Measurements from ENCODE around the gene TNFRSF8. TPM values are rescaled to one million over a fixed set of nuclear protein-coding genes. Genes with fewer than 3 reads are reported as not detected.

TNFRSF8 gene
- total RNA-seq, 4 donors from 2014 or later: 0.26 to 2.4 (median 0.85) TPM

DNA sequence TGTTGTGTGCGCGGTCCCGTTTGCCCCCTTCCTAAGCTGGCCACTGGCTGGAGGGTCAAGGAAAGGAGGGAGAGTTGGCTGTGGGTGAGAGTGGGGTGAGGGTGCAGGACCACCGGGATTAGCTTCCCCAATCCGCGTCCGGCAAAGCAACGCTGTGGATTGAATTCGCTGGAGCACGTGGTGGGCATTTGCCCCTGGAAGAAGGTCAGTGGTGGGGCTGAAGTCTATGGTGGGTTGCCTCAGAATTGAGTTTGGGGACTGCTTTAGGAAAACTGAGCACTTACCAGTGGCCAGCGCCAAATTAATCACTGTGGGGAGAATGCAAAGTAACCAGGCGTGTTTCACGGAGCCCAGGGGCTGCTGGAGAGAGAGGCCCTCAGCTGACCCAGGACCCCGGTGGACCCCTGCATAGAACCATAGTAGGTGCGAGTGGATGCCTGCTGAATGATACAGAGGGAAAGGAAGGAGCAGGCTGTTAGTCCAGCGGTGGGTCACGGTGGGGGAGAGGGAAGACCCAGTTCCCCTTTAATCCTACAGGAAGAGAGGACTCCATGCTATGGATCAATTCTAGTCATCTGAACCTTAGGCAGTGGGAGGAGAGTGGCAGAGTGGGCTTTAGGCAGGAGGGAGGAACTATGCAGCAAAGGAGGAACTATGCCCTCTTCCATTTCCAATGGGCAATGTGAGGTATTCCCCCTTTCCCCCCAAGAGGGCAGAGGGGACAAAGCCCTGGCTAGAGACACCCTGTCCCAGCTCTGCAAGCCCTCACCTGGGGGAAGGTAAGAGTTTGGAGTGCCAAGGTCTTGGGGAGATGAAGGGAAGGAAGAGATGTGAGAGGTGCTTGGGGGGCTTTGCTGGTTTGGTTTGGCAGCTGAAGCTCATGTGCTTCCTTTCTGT is 1.2 kb downstream of the TNFRSF8 start:
- Histone ChIP-seq H3K9me3 (no peaks in the 10 kb centered on the region), H3K27ac (no peak overlapping the region), H3K36me3 (no peaks in the 10 kb centered on the region), H3K4me3 (no peak overlapping the region), H3K27me3 (peaks cover 4 to 9% of the 10 kb centered on the region in 2 donors), H3K4me1 (peaks cover 0 to 11% of the 10 kb centered on the region in 2 donors)
- DNase-seq: no peak
- intact Hi-C loops (cut with DNase I; ENCODE audit: low total_unique reads): no loop called here
- TF ChIP-seq CTCF (IDR thresholded peaks at IDR 0.05) (no peak), POLR2A (IDR thresholded peaks at IDR 0.05) (no peak)

DNA sequence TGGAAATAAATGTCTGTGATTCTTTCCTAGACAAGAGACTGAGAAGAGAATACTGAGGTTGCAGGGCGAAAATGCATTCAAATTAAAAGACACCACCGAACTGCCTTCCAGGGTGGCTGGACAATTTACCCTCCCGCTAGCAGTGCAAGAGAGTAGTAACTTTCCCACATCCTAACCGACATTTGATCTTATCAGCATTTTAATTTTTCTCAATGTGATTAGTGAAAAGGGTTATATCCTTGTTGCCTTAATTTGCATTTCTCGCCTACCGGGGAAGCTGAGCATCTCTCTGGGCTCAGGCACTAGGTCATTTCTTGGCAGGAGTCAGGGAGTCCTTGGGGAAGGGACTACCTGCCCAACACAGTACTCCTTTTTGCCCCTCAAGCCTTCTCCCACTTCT is 2.8 kb downstream of the TNFRSF8 start:
- no peak overlapping the region for H3K27ac ChIP-seq
- H3K36me3 ChIP-seq: no peaks in the 10 kb centered on the region
- TF ChIP-seq POLR2A (IDR thresholded peaks at IDR 0.05) (no peak), CTCF (IDR thresholded peaks at IDR 0.05) (no peak)
- DNase-seq: no peak
- peaks cover 4 to 9% of the 10 kb centered on the region in 2 donors for H3K27me3 ChIP-seq
- H3K9me3 ChIP-seq: no peaks in the 10 kb centered on the region
- no peak overlapping the region for H3K4me3 ChIP-seq
- H3K4me1 ChIP-seq: peaks cover 0 to 11% of the 10 kb centered on the region in 2 donors
- intact Hi-C loops (cut with DNase I; ENCODE audit: low total_unique reads): no loop called here

GRCh38 chr1:12067900-12068821 is 5.1 kb downstream of the TNFRSF8 start:
- Histone ChIP-seq H3K9me3 (no peaks in the 10 kb centered on the region), H3K27ac (peak overlapping the region; percentile 57 to 62), H3K4me3 (peak overlapping the region in 1 of 2 donors; percentile 6), H3K27me3 (peaks cover 4 to 9% of the 10 kb centered on the region in 2 donors), H3K36me3 (no peaks in the 10 kb centered on the region), H3K4me1 (peaks cover 0 to 9% of the 10 kb centered on the region in 2 donors)
- TF ChIP-seq POLR2A (IDR thresholded peaks at IDR 0.05) (no peak), CTCF (IDR thresholded peaks at IDR 0.05) (no peak)
- intact Hi-C loops (cut with DNase I; ENCODE audit: low total_unique reads): no loop called here
- peak in 1 of 2 donors; percentile 31 for DNase-seq

- no peaks in the 10 kb centered on the region for H3K4me1 ChIP-seq
- no peaks in the 10 kb centered on the region for H3K36me3 ChIP-seq
- intact Hi-C loops (cut with DNase I; ENCODE audit: low total_unique reads): no loop called here
- no peaks in the 10 kb centered on the region for H3K9me3 ChIP-seq
- no peak for TF ChIP-seq CTCF (IDR thresholded peaks at IDR 0.05)
- TF ChIP-seq POLR2A (IDR thresholded peaks at IDR 0.05): no peak
- H3K4me3 ChIP-seq: no peak overlapping the region
- H3K27ac ChIP-seq: no peak overlapping the region
- DNase-seq: no peak
- H3K27me3 ChIP-seq: no peaks in the 10 kb centered on the region
Measured at GRCh38 chr1:12069623-12070244, 6.6 kb downstream of the TNFRSF8 start.
